Heart left ventricle (tissue), 13 donors: Measurements from ENCODE around the gene KDM4E.

Experiments used
- CTCF ChIP-seq, 12 donors: fragments of 200-600 bp; sonication (generic) in 4 of 12; IDR thresholded peaks; one replicate each; pipeline versions ENCODE4 v1.5.0 to v1.8.0; 2018 to 2022; ENCODE audit warnings: antibody characterized with exemption in 12 of 12, mild to moderate bottlenecking in 5 of 12
- POLR2A ChIP-seq, 2 donors: fragments of 450-650 bp; IDR thresholded peaks; one replicate each; pipeline ENCODE4 v1.6.1; 2017; ENCODE audit warnings: antibody characterized with exemption in 2 of 2, mild to moderate bottlenecking in 2 of 2, moderate library complexity in 2 of 2
- donor health status: ischemic (EF 13 %, LVEDD 7.1; RV severe dilation, severe dysfunction).
- donor health status: DM: no; HTN: yes; CAD: no.
- donor health status: DM: no; HTN: no; CAD: no.
- donor health status: ischemic (EF 25% LVEDD 6.9; RV normal size, moderate dysfunction).
- donor health status: ischemic (EF 25% LVEDD 5.7; RV mildly dilated, moderate dysfunction).
- donor health status: ischemic (EF 35%, LVEDD 5.7; RV mildly dilated, moderate dysfunction).
- donor health status: nonischemic (EF 11% LVEDD 7.7; RV severe dilation, severe dysfunction).
- donor health status: DM: yes; HTN: yes; CAD: no.
- donor health status: PGD.
- donor health status: ischemic (EF 29% LVEDD 5.4; RV normal size, mild dysfunction).
- donor health status: nonischemic (EF 23%, LVEDD 6.1; RV moderate dilation, normal function).

GRCh38 chr11:95076416-95076815, 51.4 kb downstream of the KDM4E start:
- TF ChIP-seq POLR2A (IDR thresholded peaks at IDR 0.05) (no peak), CTCF (IDR thresholded peaks at IDR 0.05) (no peak)
